ENCODE measurements around the gene NFATC2. TPM values are rescaled to one million over a fixed set of nuclear protein-coding genes. Genes with fewer than 3 reads are reported as not detected.

Gene NFATC2
- total RNA-seq, 1 experiment from 2014 or later = 5.0 TPM

DNA sequence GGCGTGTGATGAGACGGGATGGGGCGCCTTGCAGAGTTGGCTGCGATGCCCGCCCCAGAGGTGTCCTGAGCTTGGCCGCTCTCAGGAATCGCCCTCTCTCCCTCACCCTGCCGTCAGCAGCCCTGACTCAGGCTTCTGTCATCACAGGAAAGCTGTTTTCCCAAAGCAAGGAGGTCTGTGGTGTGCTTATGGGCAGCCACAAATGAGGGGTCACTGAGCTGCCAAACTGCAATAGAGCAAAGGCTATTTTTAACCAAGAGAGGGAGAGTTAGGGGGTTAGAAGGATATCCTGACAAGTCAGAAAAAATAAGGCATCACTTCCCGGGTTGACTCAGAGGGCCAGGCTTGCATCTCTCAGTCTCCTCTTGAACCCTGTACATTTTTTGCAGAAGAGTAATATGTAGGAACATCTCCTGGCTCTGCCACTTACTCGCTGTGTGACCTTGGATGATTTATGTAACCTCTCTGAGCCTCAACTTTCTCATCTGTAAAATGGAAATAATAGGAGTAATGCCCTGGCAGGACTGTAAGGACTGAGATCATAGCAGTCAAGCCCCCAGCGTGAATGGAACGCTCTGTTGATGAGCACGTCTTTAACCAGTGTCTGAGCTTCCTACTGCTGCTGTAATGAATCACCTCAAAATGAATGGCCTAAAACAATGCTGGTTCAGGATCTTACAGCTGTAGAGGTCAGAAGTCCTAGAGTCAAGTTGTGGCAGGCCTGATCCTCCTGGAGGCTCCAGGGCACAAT, 181.9 kb downstream of the NFATC2 start:
- BruUV-seq (replicated peaks) = no TSS peak
- peak; percentile 84 for TF ChIP-seq FOSL1 (IDR thresholded peaks at IDR 0.05; ENCODE audit: low read depth)
- 0 out of 2 replicates have a peak, but pooled peaks have one; percentile 52 for TF ChIP-seq SRF (IDR thresholded peaks at IDR 0.05; ENCODE audit: low read depth)
- peak; percentile 64; the same call in 1 of the 2 replicates for TF ChIP-seq SP1 (IDR thresholded peaks at IDR 0.05; ENCODE audit: low read depth)
- TF ChIP-seq MAX (IDR thresholded peaks at IDR 0.05) = 0 out of 2 replicates have a peak, but pooled peaks have one; percentile 20
- TF ChIP-seq RAD21 (IDR thresholded peaks at IDR 0.05; ENCODE audit: low read depth) = no peak
- TF ChIP-seq JUND (IDR thresholded peaks at IDR 0.05) = peak; percentile 59
- 0 out of 2 replicates have a peak, but pooled peaks have one; percentile 38 for TF ChIP-seq CEBPB (IDR thresholded peaks at IDR 0.05; ENCODE audit: low read depth)
- TF ChIP-seq ZFX (IDR thresholded peaks at IDR 0.05) = no peak
- Histone ChIP-seq H4K20me1 (ENCODE audit: insufficient read depth) (no peaks in the 10 kb centered on the region), H2AFZ (ENCODE audit: low read depth, low read length, poor library complexity, severe bottlenecking) (no peak overlapping the region), H3K27ac (ENCODE audit: low read depth, low read length) (no peak overlapping the region), H3K9me3 (ENCODE audit: control insufficient read depth in 1 of 2, insufficient read depth in 1 of 2, low read depth in 1 of 2, low read length in 2 of 2) (no peaks in the 10 kb centered on the region), H3K4me2 (ENCODE audit: low read length) (peak overlapping the region; percentile 57), H3K9ac (ENCODE audit: low read length) (0 out of 2 replicates have a peak overlapping the region, but pooled peaks have one; percentile 14), H3K4me1 (ENCODE audit: control insufficient read depth in 1 of 2, insufficient read depth in 2 of 2, low read length in 2 of 2) (peaks cover 4 to 29% of the 10 kb centered on the region in 2 experiments), H3K9me2 (ENCODE audit: insufficient read depth) (no peaks in the 10 kb centered on the region), H3K4me3 (replicated peaks in 1 of 2; ENCODE audit: low read depth in 1 of 2, low read length in 2 of 2) (no peak overlapping the region; a peak in 1 of 4 replicates), H3K27me3 (ENCODE audit: insufficient read depth, low read length) (no peaks in the 10 kb centered on the region), H3K36me3 (ENCODE audit: control insufficient read depth in 1 of 2, insufficient read depth in 2 of 2, low read length in 2 of 2) (no peaks in the 10 kb centered on the region), H3K79me2 (ENCODE audit: insufficient read depth, low read length) (no peaks in the 10 kb centered on the region)
- intact Hi-C loops (cut with micrococcal nuclease) = no loop called here
- POLR2A ChIA-PET = no interaction called here
- ATAC-seq (peak; percentile 85), DNase-seq (ENCODE audit: low read depth, low spot score) (peak; percentile 62)
- CTCF ChIA-PET = interaction anchor here (1.0 kb wide), 1 partner anchor 373 kb away, joined by 3 read pairs; no protein-coding TSS in a partner anchor
- RAD21 ChIA-PET (ENCODE audit: low non-redundant PET in 1 of 2, low total read pairs in 2 of 2, uncharacterized antibody in 2 of 2, unreplicated experiment in 2 of 2) = no interaction called here

GRCh38 chr20:51359947-51360346, 182.6 kb downstream of the NFATC2 start:
- DNase-seq (ENCODE audit: low read depth, low spot score) = no peak
- TF ChIP-seq ZBTB33 (IDR thresholded peaks at IDR 0.05; ENCODE audit: extremely low read depth, insufficient replicate concordance, low read length) = no peak
- no peak for TF ChIP-seq EZH2 (IDR thresholded peaks at IDR 0.05)
- no peak for TF ChIP-seq ZFX (IDR thresholded peaks at IDR 0.05)
- Histone ChIP-seq H4K20me1 (ENCODE audit: insufficient read depth) (no peaks in the 10 kb centered on the region), H3K27ac (ENCODE audit: low read depth, low read length) (no peak overlapping the region), H3K9me2 (ENCODE audit: insufficient read depth) (no peaks in the 10 kb centered on the region), H3K4me1 (ENCODE audit: control insufficient read depth in 1 of 2, insufficient read depth in 2 of 2, low read length in 2 of 2) (peaks cover 3 to 25% of the 10 kb centered on the region in 2 experiments; a peak in 3 of 4 replicates), H2AFZ (ENCODE audit: low read depth, low read length, poor library complexity, severe bottlenecking) (no peak overlapping the region), H3K4me3 (replicated peaks in 1 of 2; ENCODE audit: low read depth in 1 of 2, low read length in 2 of 2) (no peak overlapping the region), H3K4me2 (ENCODE audit: low read length) (peak overlapping the region; percentile 57), H3K36me3 (ENCODE audit: control insufficient read depth in 1 of 2, insufficient read depth in 2 of 2, low read length in 2 of 2) (no peaks in the 10 kb centered on the region), H3K9me3 (ENCODE audit: control insufficient read depth in 1 of 2, insufficient read depth in 1 of 2, low read depth in 1 of 2, low read length in 2 of 2) (no peaks in the 10 kb centered on the region), H3K27me3 (ENCODE audit: insufficient read depth, low read length) (no peaks in the 10 kb centered on the region), H3K9ac (ENCODE audit: low read length) (0 out of 2 replicates have a peak overlapping the region, but pooled peaks have one; percentile 14), H3K79me2 (ENCODE audit: insufficient read depth, low read length) (no peaks in the 10 kb centered on the region)
- RAD21 ChIA-PET (ENCODE audit: low non-redundant PET in 1 of 2, low total read pairs in 2 of 2, uncharacterized antibody in 2 of 2, unreplicated experiment in 2 of 2) = no interaction called here
- intact Hi-C loops (cut with micrococcal nuclease) = no loop called here
- no peak; the same call in 1 of the 2 replicates for ATAC-seq
- POLR2A ChIA-PET = no interaction called here
- no TSS peak for BruUV-seq (replicated peaks)
- CTCF ChIA-PET = interaction anchor here (1.0 kb wide), 1 partner anchor 372 kb away, joined by 3 read pairs; no protein-coding TSS in a partner anchor

All from HCT116 (cell line).